BLaER1 (cell line): ENCODE results near the gene FOSL1.
"Not testable (repeated sequence)": the region's sequence is repeated elsewhere in the genome, so short reads cannot be mapped to it uniquely, and the experiment has no call there.

Experiments
- H3K27ac ChIP-seq: shearing (Covaris generic); formaldehyde crosslinking; 2 replicates; pipeline ENCODE4 v1.8.1; 2022
- H3K27me3 ChIP-seq: shearing (Covaris generic); formaldehyde crosslinking; 2 replicates; pipeline ENCODE4 v1.8.1; 2022
- H3K36me3 ChIP-seq: shearing (Covaris generic); formaldehyde crosslinking; 2 replicates; pipeline ENCODE4 v1.8.1; 2022
- H3K4me1 ChIP-seq: shearing (Covaris generic); formaldehyde crosslinking; 2 replicates; pipeline ENCODE4 v1.8.1; 2022
- H3K4me2 ChIP-seq: shearing (Covaris generic); formaldehyde crosslinking; 2 replicates; pipeline ENCODE4 v1.8.1; 2022
- H3K4me3 ChIP-seq: shearing (Covaris generic); formaldehyde crosslinking; 2 replicates; pipeline ENCODE4 v1.8.1; 2022
- H3K9ac ChIP-seq: shearing (Covaris generic); formaldehyde crosslinking; 2 replicates; pipeline ENCODE4 v1.8.1; 2022
- H3K9me3 ChIP-seq: shearing (Covaris generic); formaldehyde crosslinking; 2 replicates; pipeline ENCODE4 v1.8.1; 2022
- H4K20me1 ChIP-seq: shearing (Covaris generic); formaldehyde crosslinking; 2 replicates; pipeline ENCODE4 v1.8.1; 2022
- Cebpa-rat ChIP-seq: shearing (Covaris generic); IDR thresholded peaks from 2 replicates; pipeline ENCODE4 v1.8.1; 2022

Gene FOSL1

DNA sequence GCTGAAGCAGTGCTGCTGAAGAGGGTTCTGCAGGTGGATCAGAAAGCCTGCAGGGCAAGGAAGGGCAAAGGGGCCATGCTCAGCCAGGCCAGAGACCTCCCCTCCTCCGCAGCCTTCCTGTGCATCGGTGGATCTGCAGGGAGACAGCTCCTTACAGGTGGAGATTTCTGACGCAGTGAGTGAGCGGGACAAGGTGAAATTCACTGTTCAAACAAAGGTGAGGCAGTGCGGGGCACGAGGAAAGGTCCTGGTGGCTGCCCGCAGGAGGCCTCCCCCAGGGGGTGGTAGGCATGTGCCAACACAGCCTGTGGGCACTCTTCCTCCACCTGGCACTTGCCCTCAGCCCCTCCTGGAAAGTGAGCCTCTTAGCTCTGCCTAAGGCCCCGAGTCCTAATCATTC is 50.8 kb downstream of the FOSL1 start:
- Histone ChIP-seq H3K4me2 (no peak overlapping the region), H3K27me3 (no peaks in the 10 kb centered on the region), H3K4me1 (no peaks in the 10 kb centered on the region), H3K4me3 (no peak overlapping the region), H3K9me3 (peaks cover 15% of the 10 kb centered on the region), H4K20me1 (peaks cover 60% of the 10 kb centered on the region), H3K9ac (no peak overlapping the region), H3K27ac (no peak overlapping the region), H3K36me3 (peaks cover 42% of the 10 kb centered on the region)
- TF ChIP-seq Cebpa-rat: no peak

DNA sequence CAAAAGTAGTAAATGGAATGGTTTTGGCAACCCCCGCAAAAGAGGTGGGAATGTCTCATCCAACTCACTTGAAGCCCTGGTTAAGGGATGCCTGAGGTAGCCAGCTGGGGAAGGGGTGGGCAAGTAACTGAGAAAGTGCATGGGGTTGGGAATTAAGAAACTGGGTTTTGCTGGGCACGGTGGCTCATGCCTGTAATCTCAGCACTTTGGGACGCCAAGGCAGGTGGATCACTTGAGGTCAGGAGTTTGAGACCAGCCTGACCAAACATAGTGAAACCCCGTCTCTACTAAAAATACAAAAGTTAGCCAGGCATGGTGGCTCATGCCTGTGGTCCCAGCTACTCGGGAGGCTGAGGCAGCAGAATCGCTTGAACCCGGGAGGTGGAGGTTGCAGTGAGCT is 51.5 kb downstream of the FOSL1 start:
- not testable (repeated sequence) for H3K9ac ChIP-seq, H3K4me2 ChIP-seq, H3K4me1 ChIP-seq, H3K27ac ChIP-seq, H3K4me3 ChIP-seq, H3K27me3 ChIP-seq
- Histone ChIP-seq H4K20me1 (peaks cover 53% of the 10 kb centered on the region), H3K9me3 (peaks cover 15% of the 10 kb centered on the region), H3K36me3 (peaks cover 35% of the 10 kb centered on the region)

DNA sequence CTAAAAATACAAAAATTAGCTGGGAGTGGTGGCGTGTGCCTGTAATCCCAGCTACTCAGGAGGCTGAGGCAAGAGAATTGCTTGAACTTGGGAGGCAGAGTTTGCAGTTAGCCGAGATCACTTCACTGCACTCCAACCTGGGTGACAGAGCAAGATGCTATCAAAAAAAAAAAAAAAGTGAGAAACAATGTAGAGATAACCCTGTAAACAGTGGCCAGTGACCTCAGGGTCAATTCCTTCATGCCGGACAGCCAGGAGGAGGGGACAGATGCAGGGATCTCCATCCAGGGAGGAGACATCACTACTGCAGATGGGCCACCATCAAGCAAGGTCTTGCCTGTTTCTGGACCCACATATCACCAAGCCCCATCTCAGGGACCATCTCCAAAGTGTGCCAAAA is 52.4 kb downstream of the FOSL1 start:
- H4K20me1 ChIP-seq: peaks cover 44% of the 10 kb centered on the region
- no peak for TF ChIP-seq Cebpa-rat

DNA sequence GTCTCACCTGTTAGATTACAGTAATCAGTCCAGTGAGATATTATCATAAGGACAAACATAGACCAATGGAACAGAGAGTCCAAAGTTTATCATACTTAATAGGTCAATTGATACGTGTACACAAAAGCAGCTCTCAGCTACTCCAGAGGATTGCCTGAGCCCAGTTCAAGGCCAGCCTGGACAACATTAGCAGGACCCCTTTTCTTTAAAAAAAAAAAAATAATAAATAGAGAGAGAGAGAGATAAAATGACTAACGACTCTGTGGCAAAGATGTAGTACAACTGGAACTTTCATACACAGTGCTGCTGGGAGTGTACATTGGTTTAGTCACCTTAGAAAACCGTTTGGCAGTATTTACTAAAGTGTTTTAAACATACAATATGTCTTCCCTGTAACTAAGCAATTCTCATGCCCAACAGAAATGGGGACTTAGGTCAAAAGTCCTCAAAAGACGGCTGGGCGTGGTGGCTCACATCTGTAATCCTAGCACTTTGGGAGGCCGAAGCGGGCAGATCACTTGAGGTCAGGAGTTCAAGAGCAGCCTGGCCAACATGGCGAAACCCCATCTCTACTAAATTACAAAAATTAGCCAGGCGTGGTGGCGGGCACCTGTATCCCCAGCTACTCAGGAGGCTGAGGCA is 55.8 kb downstream of the FOSL1 start:
- H4K20me1 ChIP-seq: peaks cover 10% of the 10 kb centered on the region; the same call in 1 of the 2 replicates
- no peak overlapping the region for H3K4me3 ChIP-seq
- TF ChIP-seq Cebpa-rat: no peak
- no peaks in the 10 kb centered on the region for H3K4me1 ChIP-seq
- no peaks in the 10 kb centered on the region for H3K36me3 ChIP-seq
- H3K27ac ChIP-seq: no peak overlapping the region
- no peaks in the 10 kb centered on the region for H3K27me3 ChIP-seq
- no peak overlapping the region for H3K4me2 ChIP-seq
- no peaks in the 10 kb centered on the region for H3K9me3 ChIP-seq
- H3K9ac ChIP-seq: no peak overlapping the region

More for the DNA sequence above, 52.4 kb downstream of the FOSL1 start:
- Histone ChIP-seq H3K36me3 (peaks cover 26% of the 10 kb centered on the region), H3K27me3 (no peaks in the 10 kb centered on the region), H3K4me2 (no peak overlapping the region), H3K4me3 (no peak overlapping the region), H3K4me1 (no peaks in the 10 kb centered on the region), H3K9me3 (peaks cover 15% of the 10 kb centered on the region), H3K27ac (no peak overlapping the region), H3K9ac (no peak overlapping the region)

DNA sequence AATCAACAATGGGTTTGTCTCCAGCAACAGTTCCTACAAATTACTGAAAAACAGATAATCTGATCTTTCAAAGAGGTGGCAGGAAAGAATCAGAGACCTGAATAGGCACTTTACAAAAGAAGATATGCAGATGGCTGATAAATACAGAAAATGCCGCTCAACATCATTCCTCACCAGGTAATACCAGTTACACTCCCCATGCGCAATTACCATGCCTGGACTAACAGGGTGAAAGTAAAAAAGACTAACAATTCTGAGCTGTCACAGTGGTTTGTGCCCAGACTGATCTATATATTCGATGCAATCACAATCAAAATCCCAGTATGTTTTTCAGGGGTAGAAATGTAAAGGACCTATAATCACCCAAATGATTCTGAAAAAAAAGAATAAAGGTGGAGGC is 56.4 kb downstream of the FOSL1 start:
- H3K9me3 ChIP-seq: no peaks in the 10 kb centered on the region

DNA sequence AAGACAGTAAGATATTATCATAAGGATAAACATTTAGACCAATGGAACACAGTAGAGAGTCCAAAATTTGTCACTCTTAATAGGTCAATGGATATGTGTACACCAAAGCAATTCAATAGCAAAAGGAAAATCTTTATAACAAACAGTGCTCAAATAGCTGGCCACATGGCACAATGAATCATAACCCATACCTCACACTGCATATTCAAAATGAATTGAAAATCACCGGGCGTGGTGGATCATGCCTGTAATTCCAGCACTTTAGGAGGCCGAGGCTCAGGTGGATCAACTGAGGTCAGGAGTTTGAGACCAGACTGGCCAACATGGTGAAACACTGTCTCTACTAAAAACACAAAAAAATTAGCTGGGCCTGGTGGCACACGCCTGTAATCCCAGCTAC is 58.0 kb downstream of the FOSL1 start:
- Histone ChIP-seq H3K27ac (no peak overlapping the region), H3K4me2 (no peak overlapping the region), H3K27me3 (no peaks in the 10 kb centered on the region), H3K9me3 (peaks cover 5% of the 10 kb centered on the region; the same call in 1 of the 2 replicates), H3K4me3 (no peak overlapping the region), H4K20me1 (no peaks in the 10 kb centered on the region), H3K36me3 (no peaks in the 10 kb centered on the region), H3K9ac (no peak overlapping the region), H3K4me1 (no peaks in the 10 kb centered on the region)
- no peak for TF ChIP-seq Cebpa-rat

More for the DNA sequence above, 56.4 kb downstream of the FOSL1 start:
- Histone ChIP-seq H3K4me2 (no peak overlapping the region), H4K20me1 (0 out of 2 replicates have a peak, but pooled peaks cover 8% of the 10 kb centered on the region), H3K9ac (no peak overlapping the region), H3K27me3 (no peaks in the 10 kb centered on the region), H3K36me3 (no peaks in the 10 kb centered on the region), H3K4me1 (no peaks in the 10 kb centered on the region), H3K27ac (no peak overlapping the region), H3K4me3 (no peak overlapping the region)
- TF ChIP-seq Cebpa-rat: no peak
